Measurements from ENCODE around the gene IFNE. TPM values are rescaled to one million over a fixed set of nuclear protein-coding genes. Genes with fewer than 3 reads are reported as not detected.
"Not testable (repeated sequence)": the region's sequence is repeated elsewhere in the genome, so short reads cannot be mapped to it uniquely, and the experiment has no call there.

IFNE gene
- total RNA-seq, 1 donor from 2014 or later: 0.16 TPM

- H3K27ac Mint-ChIP-seq (ENCODE audit: unreplicated experiment): no peak overlapping the region
- H3K4me3 Mint-ChIP-seq: no peak overlapping the region
- H3K36me3 Mint-ChIP-seq (ENCODE audit: low read depth): peaks cover 3% of the 10 kb centered on the region
- H3K4me1 Mint-ChIP-seq: no peaks in the 10 kb centered on the region
- TF ChIP-seq CTCF (conservative IDR thresholded peaks at IDR 0.05): no peak
- DNase-seq (ENCODE audit: low read depth, low spot score): no peak
- peaks cover 4% of the 10 kb centered on the region for H3K27me3 Mint-ChIP-seq (ENCODE audit: low read depth)
- H3K9me3 Mint-ChIP-seq: no peaks in the 10 kb centered on the region
Measured at GRCh38 chr9:21454149-21454548, 28.0 kb downstream of the IFNE start.

- Mint-ChIP-seq H3K27ac (ENCODE audit: unreplicated experiment) (no peak overlapping the region), H3K4me1 (no peaks in the 10 kb centered on the region), H3K27me3 (ENCODE audit: low read depth) (peaks cover 4% of the 10 kb centered on the region), H3K36me3 (ENCODE audit: low read depth) (no peaks in the 10 kb centered on the region), H3K9me3 (no peaks in the 10 kb centered on the region), H3K4me3 (no peak overlapping the region)
- no peak for TF ChIP-seq CTCF (conservative IDR thresholded peaks at IDR 0.05)
- no peak for DNase-seq (ENCODE audit: low read depth, low spot score)
Measured at GRCh38 chr9:21452681-21453080, 29.4 kb downstream of the IFNE start.

- H3K36me3 Mint-ChIP-seq (ENCODE audit: low read depth): no peaks in the 10 kb centered on the region
- H3K27ac Mint-ChIP-seq (ENCODE audit: unreplicated experiment): no peak overlapping the region
- H3K4me1 Mint-ChIP-seq: no peaks in the 10 kb centered on the region
- TF ChIP-seq CTCF (conservative IDR thresholded peaks at IDR 0.05): no peak
- no peak for DNase-seq (ENCODE audit: low read depth, low spot score)
- H3K27me3 Mint-ChIP-seq (ENCODE audit: low read depth): peaks cover 2% of the 10 kb centered on the region
- H3K4me3 Mint-ChIP-seq: no peak overlapping the region
- H3K9me3 Mint-ChIP-seq: no peaks in the 10 kb centered on the region
Measured at GRCh38 chr9:21450733-21451394, 31.2 kb downstream of the IFNE start.

- H3K36me3 Mint-ChIP-seq (ENCODE audit: low read depth); H3K4me3 Mint-ChIP-seq; H3K4me1 Mint-ChIP-seq; H3K27me3 Mint-ChIP-seq (ENCODE audit: low read depth); H3K27ac Mint-ChIP-seq (ENCODE audit: unreplicated experiment); H3K9me3 Mint-ChIP-seq; DNase-seq (ENCODE audit: low read depth, low spot score): not testable (repeated sequence)
Measured at GRCh38 chr9:21449312-21449711, 32.8 kb downstream of the IFNE start.

- TF ChIP-seq CTCF (conservative IDR thresholded peaks at IDR 0.05): no peak
- Mint-ChIP-seq H3K4me1 (no peaks in the 10 kb centered on the region), H3K36me3 (ENCODE audit: low read depth) (no peaks in the 10 kb centered on the region), H3K4me3 (no peak overlapping the region), H3K9me3 (peaks cover 2% of the 10 kb centered on the region), H3K27me3 (ENCODE audit: low read depth) (peaks cover 2% of the 10 kb centered on the region), H3K27ac (ENCODE audit: unreplicated experiment) (no peak overlapping the region)
- DNase-seq (ENCODE audit: low read depth, low spot score): no peak
Measured at GRCh38 chr9:21443849-21444625, 38.1 kb downstream of the IFNE start.

GRCh38 chr9:21440139-21440538, 42.0 kb downstream of the IFNE start, which contains the start of gene IFNA1:
Gene IFNA1 (plus strand): TSS chr9:21440439. CDS start chr9:21440508, 69 bp downstream.
- no peaks in the 10 kb centered on the region for H3K27me3 Mint-ChIP-seq (ENCODE audit: low read depth)
- H3K36me3 Mint-ChIP-seq (ENCODE audit: low read depth): no peaks in the 10 kb centered on the region
- peaks cover 2% of the 10 kb centered on the region for H3K9me3 Mint-ChIP-seq

GRCh38 chr9:21435015-21435383, 47.1 kb downstream of the IFNE start:
- not testable (repeated sequence) for H3K27ac Mint-ChIP-seq (ENCODE audit: unreplicated experiment); DNase-seq (ENCODE audit: low read depth, low spot score); H3K36me3 Mint-ChIP-seq (ENCODE audit: low read depth); H3K27me3 Mint-ChIP-seq (ENCODE audit: low read depth); H3K9me3 Mint-ChIP-seq; H3K4me3 Mint-ChIP-seq
- H3K4me1 Mint-ChIP-seq: peaks cover 18% of the 10 kb centered on the region

More at GRCh38 chr9:21440139-21440538, 42.0 kb downstream of the IFNE start, which contains the start of gene IFNA1:
- no peak for DNase-seq (ENCODE audit: low read depth, low spot score)
- no peak within 1 kb of the TSS for H3K4me3 Mint-ChIP-seq
- TF ChIP-seq CTCF (conservative IDR thresholded peaks at IDR 0.05): no peak
- no peaks in the 10 kb centered on the region for H3K4me1 Mint-ChIP-seq
- no peak within 1 kb of the TSS for H3K27ac Mint-ChIP-seq (ENCODE audit: unreplicated experiment)

All from neural crest cell (in vitro differentiated cells).